ENCODE measurements around the gene RBM39.
"Not testable (repeated sequence)": the region's sequence is repeated elsewhere in the genome, so short reads cannot be mapped to it uniquely, and the experiment has no call there.

DNA sequence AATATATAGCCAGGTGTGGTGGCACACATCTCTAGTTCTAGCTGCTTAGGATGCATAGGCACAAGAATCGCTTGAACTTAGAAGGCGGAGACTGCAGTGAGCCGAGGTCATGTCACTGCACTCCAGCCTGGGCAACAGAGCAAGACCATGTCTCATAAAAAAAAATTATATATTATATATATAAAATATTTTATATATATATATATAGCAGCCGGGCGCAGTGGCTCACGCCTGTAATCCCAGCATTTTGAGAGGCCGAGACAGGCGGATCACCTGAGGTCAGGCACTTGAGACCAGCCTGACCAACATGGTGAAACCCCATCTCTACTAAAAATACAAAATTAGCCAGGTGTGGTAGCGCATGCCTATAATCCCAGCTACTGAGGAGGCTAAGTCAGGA is 56.7 kb downstream of the RBM39 start:
- not testable (repeated sequence) for TF ChIP-seq EZH2phosphoT487 (IDR thresholded peaks at IDR 0.05; ENCODE audit: low read depth); CTCF (IDR thresholded peaks at IDR 0.05; ENCODE audit: low read depth, low read length)
